Naive B cell (primary cell): ENCODE measurements around the gene RUNX2. TPM values are rescaled to one million over a fixed set of nuclear protein-coding genes. Genes with fewer than 3 reads are reported as not detected.
A peak's percentile ranks its signal among the peaks of the same experiment; 100 is the strongest.

Experiments used
- ATAC-seq, 2 donors: fragments of 150-1000 bp; cut with Tn5 transposase; 2 replicates each; pipeline ENCODE4 v1.10.0; 2021; ENCODE audit warnings: low read depth in 2 of 2, mild to moderate bottlenecking in 2 of 2, moderate library complexity in 2 of 2
- DNase-seq: peaks from one replicate; pipeline ENCODE4 v3.0.0; 2022
- H3K27ac Mint-ChIP-seq, 6 donors: one replicate each; pipeline ENCODE4 v1.8.0; 2020 to 2022; ENCODE audit warnings: mild to moderate bottlenecking in 6 of 6, mixed read lengths in 6 of 6, moderate library complexity in 5 of 6, inconsistent platforms in 2 of 6
- H3K27me3 Mint-ChIP-seq, 3 donors: one replicate each; pipeline ENCODE4 v1.8.0; 2021 to 2022; ENCODE audit warnings: mixed read lengths in 3 of 3, mild to moderate bottlenecking in 1 of 3
- H3K36me3 Mint-ChIP-seq, 2 donors: one replicate each; pipeline ENCODE4 v1.8.0; 2020 to 2022; ENCODE audit warnings: mixed read lengths in 2 of 2, inconsistent platforms in 1 of 2, mild to moderate bottlenecking in 1 of 2
- H3K4me1 Mint-ChIP-seq, 3 donors: one replicate each; pipeline ENCODE4 v1.8.0; 2020 to 2022; ENCODE audit warnings: mixed read lengths in 3 of 3, inconsistent platforms in 1 of 3, mild to moderate bottlenecking in 1 of 3, moderate library complexity in 1 of 3
- H3K4me3 Mint-ChIP-seq, 8 donors: one replicate each; pipeline ENCODE4 v1.8.0; 2020 to 2022; ENCODE audit warnings: mild to moderate bottlenecking in 8 of 8, mixed read lengths in 8 of 8, moderate library complexity in 8 of 8, inconsistent platforms in 2 of 8
- H3K9me3 Mint-ChIP-seq, 7 donors: one replicate each; pipeline ENCODE4 v1.8.0; 2020 to 2022; ENCODE audit warnings: mixed read lengths in 7 of 7, mild to moderate bottlenecking in 5 of 7, inconsistent platforms in 2 of 7, moderate library complexity in 1 of 7
- polyA plus RNA-seq, 6 donors: library from polyadenylated mRNA; unstranded; fragments of 300-500 nt; fragmentation: Illumina TruSeq; gene quantifications; one replicate each; pipeline ENCODE4 v1.2.3, GENCODE V29; 2021; ENCODE audit warnings: low read depth in 6 of 6

RUNX2 gene
- polyA plus RNA-seq, 6 donors from 2014 or later: 0.08 to 0.37 (median 0.16) TPM; not detected in 3

DNA sequence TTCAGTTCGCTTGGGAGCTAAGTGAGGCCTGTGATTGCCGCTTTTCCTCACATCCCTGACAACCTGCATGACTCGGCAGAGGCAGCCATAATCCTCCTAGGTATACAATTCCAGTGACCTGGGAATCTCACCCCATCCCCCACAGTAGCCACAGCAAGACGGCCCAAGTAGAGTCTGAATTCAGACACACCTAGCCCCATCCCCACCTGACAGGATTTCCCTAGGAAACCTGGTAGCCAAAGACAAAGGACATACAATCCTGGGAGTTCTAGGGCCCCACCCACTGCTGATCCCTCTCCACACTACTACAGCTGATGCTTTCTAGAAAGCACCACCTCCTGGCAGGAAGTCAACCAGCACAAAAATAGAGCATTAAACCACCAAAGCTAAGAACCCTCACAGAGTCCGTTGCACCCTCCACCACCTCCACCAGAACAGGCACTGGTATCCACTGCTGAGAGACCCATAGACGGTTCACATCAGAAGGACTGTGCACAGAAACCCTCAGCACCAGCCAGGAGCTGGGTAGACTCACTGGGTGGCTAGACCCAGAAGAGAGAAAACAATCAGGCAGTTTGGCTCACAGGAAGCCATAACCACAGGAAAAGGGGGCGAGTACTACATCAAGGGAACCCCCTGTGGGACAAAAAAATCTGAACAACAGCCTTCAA is 17.9 kb upstream of the RUNX2 start:
- H3K27ac Mint-ChIP-seq: peak overlapping the region; percentile 12 to 75 (median 64)
- peak overlapping the region; percentile 54 to 90 (median 74) for H3K4me3 Mint-ChIP-seq
- peaks cover 32 to 56% (median 50%) of the 10 kb centered on the region in 3 donors for H3K4me1 Mint-ChIP-seq
- H3K27me3 Mint-ChIP-seq: no peaks in the 10 kb centered on the region
- ATAC-seq (peak; percentile 25 to 49), DNase-seq (no peak)
- H3K36me3 Mint-ChIP-seq: peaks cover 6 to 26% of the 10 kb centered on the region in 2 donors
- peaks cover 0 to 9% (median 4%) of the 10 kb centered on the region in 7 donors for H3K9me3 Mint-ChIP-seq

DNA sequence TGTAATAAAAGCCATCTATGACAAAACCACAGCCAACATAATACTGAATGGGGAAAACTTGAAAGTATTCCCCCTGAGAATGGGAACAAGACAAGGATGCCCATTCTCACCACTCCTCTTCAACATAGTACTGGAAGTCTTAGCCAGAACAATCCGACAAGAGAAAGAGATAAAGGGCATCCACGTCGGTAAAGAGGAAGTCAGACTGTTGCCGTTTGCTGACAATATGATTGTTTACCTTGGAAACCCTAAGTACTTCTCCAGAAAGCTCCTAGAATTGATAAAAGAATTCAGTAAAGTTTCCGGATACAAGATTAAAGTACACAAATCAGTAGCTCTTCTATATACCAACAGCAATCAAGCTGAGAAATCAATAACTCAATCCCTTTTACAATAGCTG is 14.0 kb upstream of the RUNX2 start:
- Mint-ChIP-seq H3K36me3 (peaks cover 0 to 19% of the 10 kb centered on the region in 2 donors), H3K27me3 (no peaks in the 10 kb centered on the region), H3K4me3 (no peak overlapping the region), H3K9me3 (peaks cover 0 to 8% (median 3%) of the 10 kb centered on the region in 7 donors), H3K4me1 (peaks cover 32 to 49% (median 40%) of the 10 kb centered on the region in 3 donors), H3K27ac (peak overlapping the region in 1 of 6 donors; percentile 47)
- ATAC-seq (no peak), DNase-seq (no peak)

GRCh38 chr6:45320349-45320748 is 7.8 kb upstream of the RUNX2 start:
- Mint-ChIP-seq H3K27ac (no peak overlapping the region), H3K36me3 (peaks cover 0 to 11% of the 10 kb centered on the region in 2 donors), H3K4me3 (no peak overlapping the region), H3K4me1 (peaks cover 5 to 21% (median 15%) of the 10 kb centered on the region in 3 donors), H3K27me3 (no peaks in the 10 kb centered on the region), H3K9me3 (peaks cover 0 to 4% (median 0%) of the 10 kb centered on the region in 7 donors)
- DNase-seq (no peak), ATAC-seq (no peak)

DNA sequence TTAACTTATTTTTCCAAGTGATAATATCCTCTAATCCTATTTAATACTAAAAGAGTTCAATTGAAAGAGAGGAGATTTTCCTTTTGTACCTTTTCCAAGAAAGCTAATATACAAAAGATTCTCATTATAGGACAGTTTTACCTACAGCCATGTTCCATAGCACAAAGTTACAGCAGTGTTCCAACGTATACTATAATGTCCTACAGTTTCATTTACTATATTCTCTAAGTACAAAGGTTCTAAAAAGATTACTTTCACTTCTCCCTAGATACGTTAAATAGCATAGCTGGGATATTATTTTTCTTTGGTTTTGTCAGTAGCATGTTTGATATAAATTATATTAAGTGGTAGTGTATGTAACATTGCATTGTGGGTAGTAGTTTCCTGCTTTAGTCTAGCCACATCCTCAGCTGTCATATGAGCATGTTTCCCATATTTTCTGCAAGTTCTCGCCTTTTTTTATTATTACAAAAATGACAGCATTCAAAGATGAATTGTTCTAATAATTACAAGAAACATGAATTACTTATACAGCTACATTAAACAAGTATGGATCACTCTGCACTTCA is 4.4 kb upstream of the RUNX2 start:
- DNase-seq (no peak), ATAC-seq (peak in 1 of 2 donors; percentile 21)

GRCh38 chr6:45326698-45327417 is 1.3 kb upstream of the RUNX2 start:
- Mint-ChIP-seq H3K4me3 (no peak overlapping the region), H3K9me3 (no peaks in the 10 kb centered on the region), H3K27me3 (no peaks in the 10 kb centered on the region), H3K27ac (no peak overlapping the region), H3K36me3 (no peaks in the 10 kb centered on the region), H3K4me1 (peaks cover 8 to 23% (median 15%) of the 10 kb centered on the region in 3 donors)
- ATAC-seq (no peak), DNase-seq (no peak)

More for the DNA sequence above, 4.4 kb upstream of the RUNX2 start:
- Mint-ChIP-seq H3K4me1 (peaks cover 8 to 21% (median 15%) of the 10 kb centered on the region in 3 donors), H3K27me3 (no peaks in the 10 kb centered on the region), H3K4me3 (peak overlapping the region in 3 of 8 donors; percentile 3 to 40 (median 7)), H3K9me3 (no peaks in the 10 kb centered on the region), H3K36me3 (no peaks in the 10 kb centered on the region), H3K27ac (no peak overlapping the region)

DNA sequence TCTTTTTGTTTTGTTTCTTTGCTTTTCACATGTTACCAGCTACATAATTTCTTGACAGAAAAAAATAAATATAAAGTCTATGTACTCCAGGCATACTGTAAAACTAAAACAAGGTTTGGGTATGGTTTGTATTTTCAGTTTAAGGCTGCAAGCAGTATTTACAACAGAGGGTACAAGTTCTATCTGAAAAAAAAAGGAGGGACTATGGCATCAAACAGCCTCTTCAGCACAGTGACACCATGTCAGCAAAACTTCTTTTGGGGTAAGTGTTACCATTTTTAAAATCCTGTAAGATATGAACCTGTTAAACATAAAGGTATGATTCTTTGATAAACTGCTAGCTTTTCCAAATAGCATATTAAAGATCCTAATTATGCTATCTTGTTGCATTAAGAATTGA is 393 bp downstream of the RUNX2 start:
- no peaks in the 10 kb centered on the region for H3K27me3 Mint-ChIP-seq
- ATAC-seq: no peak
- no peak overlapping the region for H3K4me3 Mint-ChIP-seq
- H3K36me3 Mint-ChIP-seq: no peaks in the 10 kb centered on the region
- H3K9me3 Mint-ChIP-seq: no peaks in the 10 kb centered on the region
- no peak for DNase-seq
- H3K27ac Mint-ChIP-seq: no peak overlapping the region
- peaks cover 3 to 11% (median 7%) of the 10 kb centered on the region in 3 donors for H3K4me1 Mint-ChIP-seq

GRCh38 chr6:45344900-45345299 is 16.8 kb downstream of the RUNX2 start:
- ATAC-seq: no peak
- H3K36me3 Mint-ChIP-seq: peaks cover 0 to 4% of the 10 kb centered on the region in 2 donors

DNA sequence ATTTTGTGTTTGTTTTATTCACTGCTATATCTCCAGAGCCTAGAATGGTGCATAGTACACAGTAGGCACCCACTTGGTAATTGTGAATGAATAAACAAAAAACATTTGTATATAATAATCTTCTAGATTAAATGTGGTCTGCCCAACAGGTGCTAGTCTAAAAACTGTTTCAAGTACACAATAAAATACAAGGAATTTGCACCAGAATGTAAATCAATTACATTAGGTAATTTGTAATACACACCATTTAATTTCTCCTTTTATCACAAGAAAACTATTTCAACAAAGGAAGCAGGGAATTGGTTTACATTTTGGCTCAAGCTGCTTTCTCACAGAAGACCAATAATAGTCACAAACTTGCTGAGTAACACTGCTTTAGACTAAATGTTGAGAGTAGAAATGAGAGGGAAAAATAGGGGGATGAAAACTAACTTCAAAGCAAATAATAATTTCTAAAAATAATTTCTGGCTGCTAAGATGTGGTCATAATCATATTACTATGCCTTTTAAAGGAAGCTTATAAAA is 22.1 kb downstream of the RUNX2 start:
- Mint-ChIP-seq H3K36me3 (peaks cover 0 to 5% of the 10 kb centered on the region in 2 donors), H3K4me1 (no peaks in the 10 kb centered on the region), H3K4me3 (no peak overlapping the region), H3K27me3 (no peaks in the 10 kb centered on the region), H3K27ac (no peak overlapping the region), H3K9me3 (no peaks in the 10 kb centered on the region)
- ATAC-seq: no peak
- DNase-seq: no peak

More at GRCh38 chr6:45344900-45345299, 16.8 kb downstream of the RUNX2 start:
- no peaks in the 10 kb centered on the region for H3K27me3 Mint-ChIP-seq
- DNase-seq: no peak
- no peak overlapping the region for H3K4me3 Mint-ChIP-seq
- H3K27ac Mint-ChIP-seq: no peak overlapping the region
- H3K9me3 Mint-ChIP-seq: no peaks in the 10 kb centered on the region
- no peaks in the 10 kb centered on the region for H3K4me1 Mint-ChIP-seq

- ATAC-seq (no peak), DNase-seq (no peak)
- Mint-ChIP-seq H3K9me3 (no peaks in the 10 kb centered on the region), H3K27ac (no peak overlapping the region), H3K4me3 (no peak overlapping the region), H3K4me1 (no peaks in the 10 kb centered on the region), H3K27me3 (no peaks in the 10 kb centered on the region), H3K36me3 (peaks cover 0 to 5% of the 10 kb centered on the region in 2 donors)
Measured at GRCh38 chr6:45351076-45351475, 22.9 kb downstream of the RUNX2 start.

DNA sequence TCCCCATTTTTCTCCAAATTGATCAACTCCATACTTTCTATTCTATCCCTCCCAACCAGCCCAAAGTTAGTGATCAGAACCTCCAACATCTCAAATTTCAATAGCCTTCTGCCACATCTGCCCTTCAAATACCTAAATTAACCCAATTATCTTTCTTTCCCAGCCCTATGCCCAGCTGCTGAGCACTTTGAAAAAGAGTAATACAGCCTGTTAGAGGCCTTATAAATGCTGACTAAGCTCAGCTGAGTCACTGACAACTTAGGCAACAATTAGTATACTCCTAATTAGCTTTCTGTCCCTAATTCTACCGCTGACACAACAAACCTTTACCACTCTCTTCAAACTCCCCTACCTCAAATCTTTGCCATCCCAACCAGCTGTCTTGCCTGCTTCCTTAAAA is 23.5 kb downstream of the RUNX2 start:
- H3K36me3 Mint-ChIP-seq: peaks cover 0 to 5% of the 10 kb centered on the region in 2 donors
- no peak for DNase-seq
- H3K27ac Mint-ChIP-seq: peak overlapping the region in 1 of 6 donors; percentile 0
- H3K4me1 Mint-ChIP-seq: no peaks in the 10 kb centered on the region
- no peak for ATAC-seq
- H3K9me3 Mint-ChIP-seq: no peaks in the 10 kb centered on the region
- no peaks in the 10 kb centered on the region for H3K27me3 Mint-ChIP-seq
- no peak overlapping the region for H3K4me3 Mint-ChIP-seq

DNA sequence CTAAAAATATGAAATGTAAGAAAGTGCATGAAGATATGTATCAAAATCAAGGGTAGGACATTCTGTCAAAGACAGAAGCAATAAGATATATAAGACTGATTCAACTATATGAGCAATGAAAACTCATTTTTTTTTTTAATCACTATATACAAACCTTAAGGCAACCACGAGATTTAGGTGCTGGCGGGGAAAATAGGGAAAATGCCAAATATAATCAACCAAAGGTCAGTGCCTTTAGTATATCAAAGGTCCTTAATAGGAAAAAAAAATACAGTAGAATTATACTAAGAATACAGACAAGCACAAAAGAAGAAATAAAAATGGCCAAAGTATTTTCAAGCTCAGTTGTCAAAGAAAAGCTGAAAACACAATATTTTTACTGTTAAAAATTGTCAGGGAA is 25.5 kb downstream of the RUNX2 start:
- H3K4me1 Mint-ChIP-seq: no peaks in the 10 kb centered on the region
- H3K4me3 Mint-ChIP-seq: no peak overlapping the region
- H3K9me3 Mint-ChIP-seq: no peaks in the 10 kb centered on the region
- no peak overlapping the region for H3K27ac Mint-ChIP-seq
- DNase-seq (no peak), ATAC-seq (no peak)
- H3K36me3 Mint-ChIP-seq: peaks cover 0 to 5% of the 10 kb centered on the region in 2 donors
- H3K27me3 Mint-ChIP-seq: no peaks in the 10 kb centered on the region

GRCh38 chr6:45364466-45364865 is 36.3 kb downstream of the RUNX2 start:
- Mint-ChIP-seq H3K27me3 (no peaks in the 10 kb centered on the region), H3K4me3 (no peak overlapping the region), H3K36me3 (no peaks in the 10 kb centered on the region), H3K4me1 (no peaks in the 10 kb centered on the region), H3K9me3 (no peaks in the 10 kb centered on the region), H3K27ac (no peak overlapping the region)
- ATAC-seq: no peak
- no peak for DNase-seq

- H3K9me3 Mint-ChIP-seq: no peaks in the 10 kb centered on the region
- DNase-seq (no peak), ATAC-seq (no peak)
Measured at GRCh38 chr6:45365036-45365435, 36.9 kb downstream of the RUNX2 start.

More at GRCh38 chr6:45365036-45365435, 36.9 kb downstream of the RUNX2 start:
- H3K27me3 Mint-ChIP-seq: no peaks in the 10 kb centered on the region
- H3K4me1 Mint-ChIP-seq: peaks cover 0 to 4% (median 2%) of the 10 kb centered on the region in 3 donors
- H3K4me3 Mint-ChIP-seq: no peak overlapping the region
- no peak overlapping the region for H3K27ac Mint-ChIP-seq
- no peaks in the 10 kb centered on the region for H3K36me3 Mint-ChIP-seq
